Measurements from ENCODE around the gene EIF2B4. TPM values are rescaled to one million over a fixed set of nuclear protein-coding genes. Genes with fewer than 3 reads are reported as not detected.

EIF2B4 gene
- total and polyA plus RNA-seq, 2 of the 8 experiments (the other 6 are each of a cell fraction or from before 2014, with no cell fraction given): 60.0 to 63.2 TPM

GRCh38 chr2:27393225-27393624 lies 23.1 kb upstream of the EIF2B4 start:
- FAIRE-seq (no peak), DNase-seq (ENCODE audit: low read depth in 1 of 2, low spot score in 2 of 2) (no peak)
- no peak overlapping the region for H3K4me2 ChIP-seq (ENCODE audit: insufficient read depth in 1 of 2, low read depth in 2 of 2, low read length in 2 of 2)
- peaks cover 4 to 9% of the 10 kb centered on the region in 2 experiments for H4K20me1 ChIP-seq (replicated peaks in 1 of 2; ENCODE audit: control insufficient read depth in 1 of 2, insufficient read depth in 2 of 2, low read length in 2 of 2)
- no peak overlapping the region for H3K9ac ChIP-seq (replicated peaks in 1 of 4; ENCODE audit: extremely low read depth in 1 of 4, low read depth in 3 of 4, low read length in 3 of 4)
- no peak overlapping the region for H3K18ac ChIP-seq (ENCODE audit: extremely low read depth, low read length)
- TF ChIP-seq RBBP5 (IDR thresholded peaks at IDR 0.05; ENCODE audit: borderline replicate concordance, low read depth, low read length) (no peak), SUZ12 (IDR thresholded peaks at IDR 0.05; ENCODE audit: low read length) (no peak), SIRT6 (IDR thresholded peaks at IDR 0.05; ENCODE audit: low read length) (no peak), SP1 (IDR thresholded peaks at IDR 0.05; ENCODE audit: low read depth, low read length) (no peak), SP4 (IDR thresholded peaks at IDR 0.05; ENCODE audit: low read length) (no peak), CHD1 (IDR thresholded peaks at IDR 0.05; ENCODE audit: low read depth, low read length) (no peak), BACH1 (IDR thresholded peaks at IDR 0.05; ENCODE audit: low read length) (no peak), CTCF (IDR thresholded peaks at IDR 0.05; ENCODE audit: control extremely low read depth in 1 of 3, insufficient read depth in 1 of 3, low read depth in 1 of 3, low read length in 3 of 3) (no peak), BRCA1 (IDR thresholded peaks at IDR 0.05; ENCODE audit: low read depth, low read length) (no peak), NANOG (IDR thresholded peaks at IDR 0.05; ENCODE audit: insufficient read depth, low read depth, low read length, poor library complexity, severe bottlenecking) (no peak)
- no peak overlapping the region for H2AFZ ChIP-seq (ENCODE audit: low read length)
- H3K79me2 ChIP-seq (ENCODE audit: control insufficient read depth in 1 of 2, insufficient read depth in 2 of 2, low read length in 2 of 2): peaks cover 8 to 87% of the 10 kb centered on the region in 2 experiments
- no peak overlapping the region for H4K91ac ChIP-seq (replicated peaks; ENCODE audit: insufficient read length, low read length)
- H2BK20ac ChIP-seq (ENCODE audit: low read length): no peak overlapping the region
- H3K56ac ChIP-seq (replicated peaks; ENCODE audit: insufficient read length, low read depth, low read length): no peak overlapping the region
- no peaks in the 10 kb centered on the region for H3K27me3 ChIP-seq (replicated peaks in 1 of 4; ENCODE audit: control insufficient read depth in 3 of 4, extremely low read depth in 1 of 4, insufficient read depth in 3 of 4, low read length in 3 of 4)
- WGBS, 2 experiments (ENCODE audit: extremely low coverage in 1 of 2, insufficient coverage in 1 of 2, insufficient read length in 1 of 2, insufficient replicate concordance in 2 of 2, low coverage in 1 of 2, low lambda C conversion rate in 2 of 2, missing lambda C conversion rate in 1 of 2): 96% methylated on average over 32 of the region's 33 CpGs; no CpG with 5 or more reads in 1 of the 2 experiments
- H3K36me3 ChIP-seq (ENCODE audit: control insufficient read depth in 2 of 4, insufficient read depth in 4 of 4, low read length in 3 of 4): peaks cover 0 to 9% (median 5%) of the 10 kb centered on the region in 4 experiments; a peak in 6 of 8 replicates
- no peak overlapping the region for H2AK5ac ChIP-seq (ENCODE audit: low read depth, low read length)
- no peak overlapping the region for H3K4ac ChIP-seq (replicated peaks; ENCODE audit: insufficient read length, low read depth, low read length)
- no peaks in the 10 kb centered on the region for H3K4me1 ChIP-seq (replicated peaks in 1 of 4; ENCODE audit: control insufficient read depth in 3 of 4, insufficient read depth in 4 of 4, low read length in 3 of 4)
- no peak overlapping the region for H3K27ac ChIP-seq (ENCODE audit: low read depth, low read length)
- no peak overlapping the region for H3K4me3 ChIP-seq (ENCODE audit: extremely low read depth in 1 of 4, insufficient read depth in 2 of 4, low read depth in 3 of 4, low read length in 4 of 4)
- H3K23ac ChIP-seq (ENCODE audit: insufficient read length): no peak overlapping the region
- H3K14ac ChIP-seq (ENCODE audit: insufficient read length): no peak overlapping the region
- H2BK15ac ChIP-seq (ENCODE audit: low read length): no peak overlapping the region
- H2BK5ac ChIP-seq (ENCODE audit: low read depth, low read length): no peak overlapping the region
- peaks cover 8% of the 10 kb centered on the region; the same call in 1 of the 2 replicates for H3K79me1 ChIP-seq (ENCODE audit: low read depth, low read length)
- POLR2A ChIA-PET (ENCODE audit: partially characterized antibody): interaction anchor here (0.8 to 2.0 kb wide), 5 partner anchors 10 to 16 kb away, joined by 3 to 6 read pairs (median 4); partner anchors contain the start of genes PPM1G and ZNF513
- no peak overlapping the region for H2BK12ac ChIP-seq (ENCODE audit: low read depth, low read length)
- no peak overlapping the region for H2BK120ac ChIP-seq (replicated peaks; ENCODE audit: low read depth, low read length)
- no peak overlapping the region for H4K8ac ChIP-seq (ENCODE audit: extremely low read depth, insufficient read depth, low read length)
- CTCF ChIA-PET (ENCODE audit: partially characterized antibody): no interaction called here
- no peaks in the 10 kb centered on the region for H3K23me2 ChIP-seq (ENCODE audit: low read depth, low read length)
- H4K5ac ChIP-seq (ENCODE audit: insufficient read length, low read depth, low read length): no peak overlapping the region
- H3K9me3 ChIP-seq (ENCODE audit: insufficient read depth in 2 of 2, low read depth in 1 of 2, low read length in 1 of 2): no peaks in the 10 kb centered on the region
